Skeletal muscle cell (primary cell): ENCODE results near the gene MACROD1.

Source experiments
- DNase-seq: peaks from one replicate; pipeline ENCODE4 v3.0.0-alpha.2; 2010; ENCODE audit warnings: low read depth
- H3K4me3 ChIP-seq: 2 replicates; pipeline ENCODE4 v1.5.1; 2011; ENCODE audit warnings: low read depth, mild to moderate bottlenecking, control low read depth, low read length, moderate library complexity

MACROD1 gene

DNA sequence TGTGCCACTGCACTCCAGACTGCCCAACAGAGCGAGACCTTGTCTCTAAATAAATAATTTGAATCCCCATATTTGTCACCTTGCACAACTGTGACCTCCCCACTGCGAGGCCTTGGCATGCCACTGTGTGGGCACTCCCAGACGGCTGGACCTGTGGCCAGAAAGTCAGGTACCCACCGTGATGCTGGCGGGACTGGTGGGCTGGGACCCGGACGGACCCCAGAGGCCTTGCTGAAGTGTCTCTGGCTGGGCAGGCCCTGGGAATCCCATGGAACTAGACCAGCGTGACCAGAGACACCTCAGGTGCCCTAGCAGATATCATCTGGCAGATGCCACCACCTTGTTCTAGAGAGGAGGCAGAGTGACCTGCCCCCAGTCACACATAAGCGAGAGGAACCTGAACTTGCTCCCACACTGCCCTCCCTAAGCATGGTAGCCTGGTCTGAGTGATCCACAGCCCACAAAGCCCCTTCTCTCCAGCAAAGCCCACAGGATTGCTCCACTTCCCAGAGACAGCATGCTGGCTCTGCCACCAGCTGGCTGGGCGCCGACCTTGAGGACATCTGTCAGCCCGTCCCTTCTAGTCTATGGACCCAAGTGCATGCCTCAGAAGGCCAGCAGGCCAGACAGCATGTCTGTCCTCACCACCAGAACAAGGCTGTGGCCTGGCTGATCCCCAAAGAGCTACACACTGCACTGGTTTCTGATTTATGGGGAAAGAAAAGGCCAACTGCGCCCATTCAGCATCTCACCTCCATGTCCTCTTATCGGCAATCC, 9.5 kb downstream of the MACROD1 start:
- H3K4me3 ChIP-seq, result no peak overlapping the region
- DNase-seq, result no peak

GRCh38 chr11:64153812-64154211, 12.1 kb downstream of the MACROD1 start:
- no peak for DNase-seq
- H3K4me3 ChIP-seq, result no peak overlapping the region

DNA sequence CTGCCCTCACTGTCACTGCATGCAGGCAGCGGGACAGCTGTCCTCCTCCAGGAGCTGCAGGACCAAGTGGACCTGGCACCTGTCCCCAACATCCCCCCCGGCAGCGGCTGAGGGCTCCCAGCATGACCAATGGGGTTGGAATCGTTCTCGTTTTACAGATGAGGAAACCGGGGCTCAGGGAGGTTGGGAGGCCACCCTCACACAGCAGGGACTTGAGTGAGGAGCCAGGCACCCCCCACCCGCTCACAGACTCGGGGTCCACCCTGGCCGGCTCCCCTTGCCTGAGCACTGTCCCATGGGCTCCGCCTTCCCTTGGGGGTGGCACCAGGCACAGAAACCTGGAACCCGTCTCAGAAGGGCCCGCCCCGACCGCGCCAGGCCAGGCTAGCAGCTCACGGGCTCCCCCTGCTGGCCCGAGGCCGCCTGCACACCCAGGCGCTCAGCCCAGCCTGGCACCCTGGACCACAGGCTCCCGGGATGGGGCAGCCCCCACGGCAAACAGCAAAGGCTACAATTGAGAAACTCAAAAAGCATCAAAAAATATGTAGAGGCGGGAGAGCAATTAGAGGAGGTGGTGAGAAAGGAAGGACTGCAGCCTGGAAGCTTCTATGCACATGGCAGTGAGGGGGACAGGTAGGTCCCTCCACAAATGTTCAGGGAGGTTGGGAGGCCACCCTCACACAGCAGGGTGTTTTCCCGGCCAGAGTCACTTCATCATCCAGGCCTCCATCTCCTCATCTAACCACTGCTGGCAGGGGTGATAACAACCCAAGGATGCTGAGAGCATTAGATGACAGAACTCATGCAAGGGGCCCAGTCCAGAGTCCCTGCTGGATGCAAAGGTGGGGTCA, 12.8 kb downstream of the MACROD1 start:
- no peak overlapping the region for H3K4me3 ChIP-seq
- DNase-seq, result no peak

- DNase-seq, result no peak
- no peak overlapping the region for H3K4me3 ChIP-seq
These were observed 14.6 kb downstream of the MACROD1 start for GRCh38 chr11:64151337-64151736.

GRCh38 chr11:64150481-64151239, 15.3 kb downstream of the MACROD1 start:
- H3K4me3 ChIP-seq, result no peak overlapping the region
- DNase-seq, result no peak

GRCh38 chr11:64150051-64150450, 15.9 kb downstream of the MACROD1 start:
- H3K4me3 ChIP-seq, result no peak overlapping the region
- DNase-seq, result no peak

GRCh38 chr11:64148917-64149617, 16.8 kb downstream of the MACROD1 start:
- DNase-seq, result no peak
- no peak overlapping the region for H3K4me3 ChIP-seq

DNA sequence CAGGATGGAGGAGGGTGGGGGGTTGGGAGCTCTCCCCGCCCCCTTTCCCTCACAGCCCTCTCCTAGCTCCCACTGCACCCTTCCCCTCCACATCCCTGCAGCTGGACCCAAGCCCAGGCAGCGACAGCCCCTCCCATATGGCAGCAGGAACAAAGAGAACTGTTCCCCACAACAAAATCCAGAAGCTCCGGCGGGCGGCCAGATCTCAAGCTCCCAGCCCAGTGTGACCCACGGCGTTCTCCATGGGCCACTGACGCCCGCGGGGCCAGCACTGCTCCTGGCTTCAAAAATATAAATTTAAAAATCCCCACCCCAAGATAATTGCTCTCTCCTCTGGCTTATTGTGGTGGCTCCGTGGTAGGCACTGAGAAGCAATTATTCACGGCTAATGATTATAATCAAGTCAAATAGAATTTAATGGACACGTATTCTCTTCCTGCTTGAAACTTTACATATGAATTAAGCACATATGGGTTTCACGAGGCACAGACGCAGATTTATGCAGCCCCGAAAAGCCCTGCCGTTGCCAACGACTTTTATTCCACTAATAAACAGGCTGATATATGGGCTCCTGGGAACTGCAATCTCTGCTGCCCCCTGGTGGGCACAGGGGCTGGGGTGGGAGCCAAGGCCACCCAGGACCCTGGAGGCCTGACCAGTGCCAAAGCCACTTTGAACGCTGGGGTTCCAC, 17.5 kb downstream of the MACROD1 start:
- DNase-seq, result peak; percentile 17
- H3K4me3 ChIP-seq, result no peak overlapping the region

DNA sequence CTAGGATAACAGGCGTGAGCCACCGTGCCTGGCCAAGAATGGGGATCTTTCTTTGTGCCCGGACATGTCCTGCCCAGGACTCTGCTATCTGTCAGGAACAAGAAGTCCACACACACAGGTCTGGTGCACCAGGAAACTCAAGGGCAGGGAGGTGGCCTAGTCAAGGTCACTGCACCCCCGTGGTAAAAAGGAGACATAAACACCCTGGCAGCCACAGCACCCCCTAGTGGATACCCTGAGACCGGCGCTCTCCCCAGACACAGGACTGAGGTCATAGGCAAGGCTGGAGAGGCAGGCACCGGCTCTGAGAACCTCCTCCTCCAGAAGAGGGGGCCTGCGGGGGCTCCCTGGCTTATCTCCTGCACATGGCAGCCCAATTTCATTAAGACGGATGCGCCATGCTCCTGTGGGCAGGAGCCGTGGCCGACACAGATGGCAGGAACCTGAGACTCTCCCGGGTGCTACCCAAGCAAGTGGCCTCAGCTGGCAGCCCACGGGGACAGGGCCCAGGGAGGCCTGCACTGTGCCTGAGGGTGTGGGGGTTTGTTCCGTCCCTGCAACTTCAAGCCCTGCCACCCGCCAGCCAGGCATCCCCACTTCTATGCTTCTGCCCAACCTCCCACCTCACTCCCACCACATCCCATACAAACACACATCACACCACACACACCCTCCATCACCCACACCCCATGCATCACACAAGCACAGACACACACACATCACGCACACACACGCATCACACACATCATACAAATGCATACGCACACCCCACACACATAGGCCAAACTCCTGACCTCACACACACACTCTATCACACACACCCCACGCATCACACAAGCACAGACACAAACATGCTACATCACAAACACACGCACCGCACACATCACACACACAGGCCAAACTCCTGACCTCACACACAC, 19.6 kb downstream of the MACROD1 start:
- no peak for DNase-seq
- no peak overlapping the region for H3K4me3 ChIP-seq

DNA sequence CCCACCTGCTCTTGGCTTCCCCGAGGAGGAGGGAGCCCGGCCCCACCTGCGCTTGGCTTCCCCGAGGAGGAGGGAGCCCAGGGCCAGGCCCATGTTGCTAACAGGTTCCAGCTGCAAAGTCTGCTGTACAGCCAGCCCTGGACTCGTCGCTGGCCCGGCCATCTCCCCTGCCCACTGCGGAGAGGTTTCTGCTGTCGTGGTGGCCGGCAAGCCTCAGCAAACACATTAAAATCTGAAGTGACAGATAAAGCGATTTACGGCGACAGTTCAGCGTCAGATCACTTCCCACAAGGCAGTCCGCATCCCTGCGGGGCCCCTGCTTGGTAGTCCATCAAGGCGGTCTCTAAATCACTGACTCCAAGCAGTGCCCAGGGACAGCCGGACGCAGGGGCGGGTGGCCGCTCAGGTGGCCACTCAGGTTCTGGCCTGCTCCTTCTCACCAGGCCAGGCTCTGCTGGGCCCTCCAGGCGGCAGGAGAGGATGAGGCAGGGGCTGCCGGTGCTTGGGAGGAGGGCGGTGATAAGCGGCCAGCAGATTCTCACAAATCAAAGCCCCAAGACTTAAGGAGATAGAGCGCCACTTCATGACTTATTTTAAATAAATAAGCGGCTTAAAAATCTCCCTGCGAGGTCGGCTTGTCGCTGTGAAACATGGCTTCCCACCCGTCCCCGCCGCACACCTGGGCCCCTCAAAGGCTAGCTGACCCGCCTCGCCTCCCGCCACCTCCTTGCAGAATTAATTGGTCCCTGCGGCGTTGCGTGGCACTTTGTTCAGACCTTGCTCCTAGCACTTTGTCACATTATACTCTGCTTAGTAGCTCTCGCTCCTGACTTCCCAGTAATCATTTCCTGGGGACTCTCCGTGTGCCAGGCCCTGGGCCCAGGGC, 21.1 kb downstream of the MACROD1 start:
- H3K4me3 ChIP-seq, result no peak overlapping the region
- no peak for DNase-seq

DNA sequence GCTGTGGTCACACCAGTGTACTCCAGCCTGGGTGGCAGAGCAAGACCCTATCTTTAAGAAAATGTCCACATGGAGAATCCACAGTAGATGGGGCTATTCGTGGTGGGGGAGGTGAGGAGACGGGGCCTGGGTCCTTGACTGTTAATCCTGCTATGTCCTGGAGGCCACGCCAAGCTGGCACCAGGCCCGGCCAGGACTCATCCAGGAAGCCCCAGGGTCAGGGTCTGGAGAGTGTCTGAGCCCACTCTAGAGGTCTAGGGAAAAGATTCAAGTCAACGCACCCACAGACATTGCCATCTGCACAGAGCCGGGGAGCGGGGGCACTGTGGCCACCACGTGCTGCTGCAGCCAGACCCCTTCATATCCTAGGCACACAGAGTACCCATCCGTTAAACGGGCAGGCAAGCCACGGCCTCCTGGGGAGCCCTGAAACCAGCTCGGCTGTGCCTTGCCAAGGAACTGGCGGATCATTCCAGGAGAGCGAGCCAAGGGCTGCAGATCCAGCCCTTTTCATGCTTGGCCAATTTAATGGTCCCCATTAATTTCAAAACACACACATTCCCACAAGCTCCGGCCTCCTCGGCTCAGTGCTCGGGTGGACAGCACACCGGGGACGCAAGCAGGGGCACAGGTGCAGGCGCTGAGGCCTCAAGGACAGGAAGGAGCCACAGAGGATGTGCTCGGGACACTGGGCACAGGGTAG, 24.7 kb downstream of the MACROD1 start:
- no peak for DNase-seq
- H3K4me3 ChIP-seq, result no peak overlapping the region

DNA sequence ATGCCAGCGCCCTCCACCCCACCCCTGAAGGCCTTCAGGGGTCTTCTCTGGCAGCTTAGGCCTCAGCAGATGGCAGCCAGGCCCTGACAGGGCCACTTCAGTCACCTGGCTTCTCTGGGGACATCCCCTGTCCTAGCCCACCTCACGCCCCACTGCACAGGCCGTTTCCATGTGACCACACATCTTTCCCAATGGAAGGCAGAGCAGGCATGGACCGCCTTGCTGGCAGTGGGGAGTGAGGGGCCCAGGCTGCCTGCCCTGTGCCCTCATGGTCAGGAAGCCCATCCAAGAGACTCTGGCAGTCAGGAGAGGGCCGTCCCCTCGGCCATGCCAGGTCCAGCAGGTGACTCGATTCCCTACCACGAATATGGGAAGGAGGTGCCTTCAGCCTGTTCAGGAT, 25.8 kb downstream of the MACROD1 start:
- no peak for DNase-seq
- H3K4me3 ChIP-seq, result no peak overlapping the region

- DNase-seq, result no peak
- no peak overlapping the region for H3K4me3 ChIP-seq
These were observed 26.9 kb downstream of the MACROD1 start for GRCh38 chr11:64139049-64139448.

DNA sequence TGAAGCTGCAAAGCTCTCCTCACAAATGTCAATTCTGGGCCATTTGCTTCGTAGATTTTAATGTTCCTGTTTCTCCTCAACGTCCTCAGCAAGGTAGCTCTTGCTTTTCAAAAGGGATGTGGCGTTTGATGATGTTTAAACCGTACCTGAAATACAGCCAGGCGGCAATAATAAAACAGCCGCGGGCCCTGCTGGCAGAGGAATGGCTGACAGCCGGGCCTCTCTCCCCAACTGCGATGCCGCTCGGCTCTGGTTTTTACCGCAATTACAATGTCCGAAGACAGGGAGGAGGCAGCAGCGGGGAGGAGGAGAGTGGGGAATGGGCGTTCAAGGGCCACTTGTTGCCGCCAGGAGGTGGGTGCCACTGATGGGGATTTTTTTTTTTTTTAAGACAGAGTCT, 27.5 kb downstream of the MACROD1 start:
- no peak for DNase-seq
- H3K4me3 ChIP-seq, result no peak overlapping the region

GRCh38 chr11:64136765-64137441, 29.0 kb downstream of the MACROD1 start:
- no peak overlapping the region for H3K4me3 ChIP-seq
- DNase-seq, result no peak

DNA sequence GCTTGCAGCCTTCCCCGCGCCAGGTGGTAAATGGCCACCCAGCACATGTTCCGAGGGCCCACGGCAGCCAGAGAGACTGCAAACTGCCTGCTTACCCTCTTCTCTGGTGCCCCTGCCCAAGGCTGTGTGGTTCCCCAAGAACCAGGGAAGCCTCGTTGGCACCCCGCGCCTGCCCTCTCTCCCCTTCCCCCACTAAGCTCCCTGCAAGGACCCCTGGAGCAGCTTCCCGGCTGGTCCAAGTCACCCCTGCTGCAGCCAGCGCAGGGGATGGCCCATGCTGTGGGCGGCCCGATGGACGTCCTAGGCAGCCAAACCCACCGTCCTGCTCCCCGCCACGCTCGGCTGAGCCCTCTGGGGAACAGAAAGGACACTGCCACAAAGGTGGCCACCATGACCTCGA, 30.2 kb downstream of the MACROD1 start:
- no peak for DNase-seq
- H3K4me3 ChIP-seq, result no peak overlapping the region
